NCI-H1694 (cell line): ENCODE data around the gene DAPL1.

Experiments used
- DNase-seq: peaks from one replicate; lab custom pipeline; 2025; lab: John Stamatoyannopoulos, UW

DAPL1 gene

GRCh38 chr2:158795195-158795924, at the start of gene DAPL1:
TSS of gene DAPL1 (plus strand) at chr2:158795317. CDS start at chr2:158795373, 56 bp downstream.
- DNase-seq = peak; percentile 87

- DNase-seq = no peak
Measured at GRCh38 chr2:158745866-158746382, 49.2 kb upstream of the DAPL1 start.

GRCh38 chr2:158746488-158746887, 48.6 kb upstream of the DAPL1 start:
- DNase-seq = no peak

- no peak for DNase-seq
Measured at GRCh38 chr2:158747281-158747680, 47.8 kb upstream of the DAPL1 start.

GRCh38 chr2:158748926-158749590, 46.1 kb upstream of the DAPL1 start:
- no peak for DNase-seq

- DNase-seq = no peak
Measured at GRCh38 chr2:158750458-158751125, 44.5 kb upstream of the DAPL1 start.

- peak; percentile 82 for DNase-seq
Measured at GRCh38 chr2:158753641-158754611, 41.2 kb upstream of the DAPL1 start.

GRCh38 chr2:158755310-158756087, 39.6 kb upstream of the DAPL1 start:
- peak; percentile 40 for DNase-seq

GRCh38 chr2:158756331-158756730, 38.8 kb upstream of the DAPL1 start:
- DNase-seq = no peak

- no peak for DNase-seq
Measured at GRCh38 chr2:158756976-158757375, 38.1 kb upstream of the DAPL1 start.

- no peak for DNase-seq
Measured at GRCh38 chr2:158760887-158761286, 34.2 kb upstream of the DAPL1 start.

GRCh38 chr2:158761621-158762020, 33.5 kb upstream of the DAPL1 start:
- no peak for DNase-seq

- DNase-seq = no peak
Measured at GRCh38 chr2:158762336-158762735, 32.8 kb upstream of the DAPL1 start.

GRCh38 chr2:158766524-158766923, 28.6 kb upstream of the DAPL1 start:
- DNase-seq = no peak

GRCh38 chr2:158772306-158773078, 22.6 kb upstream of the DAPL1 start:
- peak; percentile 81 for DNase-seq

- DNase-seq = no peak
Measured at GRCh38 chr2:158773121-158773520, 22.0 kb upstream of the DAPL1 start.

GRCh38 chr2:158774681-158775080, 20.4 kb upstream of the DAPL1 start:
- DNase-seq = no peak

- no peak for DNase-seq
Measured at GRCh38 chr2:158775273-158776027, 19.7 kb upstream of the DAPL1 start.

- DNase-seq = no peak
Measured at GRCh38 chr2:158776231-158776630, 18.9 kb upstream of the DAPL1 start.
